PC-9 (cell line): ENCODE results near the gene SELENOV. TPM values are rescaled to one million over a fixed set of nuclear protein-coding genes. Genes with fewer than 3 reads are reported as not detected.
A peak's percentile ranks its signal among the peaks of the same experiment; 100 is the strongest.

Source experiments
- BruUV-seq: library from RNA; stranded (reverse); fragments of 400-500 nt; replicated peaks from 2 replicates; lab custom pipeline; 2021; lab: Mats Ljungman, UMichigan
- CTCF ChIA-PET: fragments of 300-600 bp; sonication (Branson Sonifier 250); formaldehyde crosslinking; loops from one replicate; lab custom pipeline; 2022; ENCODE audit warnings: antibody characterized with exemption; lab: Charles Lee
- POLR2A ChIA-PET: fragments of 300-600 bp; sonication (Branson Sonifier 250); formaldehyde crosslinking; loops from one replicate; lab custom pipeline; 2022; ENCODE audit warnings: antibody characterized with exemption; ENCODE audit not compliant: unreplicated experiment; lab: Charles Lee
- DNase-seq, 2 experiments: peaks; one replicate each; pipeline versions ENCODE4 v3.0.0 to v3.0.0-alpha.2; 2015 to 2022; ENCODE audit warnings: mixed read lengths in 1 of 2
- H2AFZ ChIP-seq: fragments of 200-600 bp; sonication (generic); 2 replicates; pipeline ENCODE4 v1.8.1; 2017; ENCODE audit warnings: antibody characterized with exemption
- H3F3A ChIP-seq: fragments of 200-600 bp; sonication (generic); 2 replicates; pipeline ENCODE4 v1.8.1; 2017; ENCODE audit warnings: antibody characterized with exemption, mild to moderate bottlenecking, low read depth; ENCODE audit not compliant: insufficient read depth
- H3K27ac ChIP-seq: fragments of 200-600 bp; sonication (generic); 2 replicates; pipeline ENCODE4 v1.6.1; 2016; ENCODE audit warnings: mixed run types
- H3K27me3 ChIP-seq: fragments of 200-600 bp; sonication (generic); 2 replicates; pipeline ENCODE4 v1.6.1; 2016; ENCODE audit warnings: low read depth, mixed run types; ENCODE audit not compliant: insufficient read depth
- H3K36me3 ChIP-seq: fragments of 200-600 bp; sonication (generic); 2 replicates; pipeline ENCODE4 v1.6.1; 2016; ENCODE audit warnings: low read depth, mixed run types
- H3K4me1 ChIP-seq: fragments of 200-600 bp; sonication (generic); replicated peaks from 2 replicates; pipeline ENCODE4 v1.6.1; 2016; ENCODE audit warnings: mixed run types; ENCODE audit not compliant: insufficient read depth
- H3K4me2 ChIP-seq: fragments of 200-600 bp; sonication (generic); 2 replicates; pipeline ENCODE4 v1.6.1; 2017; ENCODE audit warnings: mixed run types
- H3K4me3 ChIP-seq: fragments of 200-600 bp; sonication (generic); 2 replicates; pipeline ENCODE4 v1.6.1; 2016; ENCODE audit warnings: mixed run types
- H3K79me2 ChIP-seq: fragments of 200-600 bp; sonication (generic); 2 replicates; pipeline ENCODE4 v1.6.1; 2017; ENCODE audit warnings: low read depth, mixed run types
- H3K9me2 ChIP-seq: fragments of 200-600 bp; sonication (generic); 2 replicates; pipeline ENCODE4 v1.8.1; 2017; ENCODE audit warnings: mild to moderate bottlenecking; ENCODE audit not compliant: insufficient read depth
- H3K9me3 ChIP-seq: fragments of 200-600 bp; sonication (generic); 2 replicates; pipeline ENCODE4 v1.8.1; 2016; ENCODE audit warnings: low read depth; ENCODE audit not compliant: insufficient read depth
- H4K20me1 ChIP-seq: fragments of 200-600 bp; sonication (generic); 2 replicates; pipeline ENCODE4 v1.8.1; 2017; ENCODE audit not compliant: insufficient read depth
- CTCF ChIP-seq: fragments of 200-600 bp; sonication (generic); conservative IDR thresholded peaks from 2 replicates; pipeline ENCODE4 v1.6.1; 2017; ENCODE audit warnings: mixed run types, antibody characterized with exemption, mild to moderate bottlenecking, moderate library complexity
- EZH2 ChIP-seq: fragments of 200-600 bp; sonication (generic); IDR thresholded peaks from 2 replicates; pipeline ENCODE4 v1.8.0; 2017; ENCODE audit warnings: antibody characterized with exemption, low read depth
- intact Hi-C: fragments of 100-400 bp; cut with micrococcal nuclease; formaldehyde crosslinking; loops from one replicate; pipeline ENCODE4 v1.10.0; 2022; ENCODE audit not compliant: unreplicated experiment
- total RNA-seq: library from RNA; stranded (reverse); gene quantifications from 2 replicates; pipeline ENCODE4 v1.2.3, GENCODE V29; 2021

SELENOV gene
- total RNA-seq, 1 experiment from 2014 or later, result not detected

GRCh38 chr19:39498798-39499642, 15.9 kb upstream of the SELENOV start, which contains the start of gene DLL3:
DLL3 (plus strand) TSS chr19:39498947; CDS start chr19:39498975, 28 bp downstream.
- Histone ChIP-seq H3K9me3 (no peaks in the 10 kb centered on the region), H3K27me3 (peaks cover 46% of the 10 kb centered on the region), H3K79me2 (no peaks in the 10 kb centered on the region), H4K20me1 (no peaks in the 10 kb centered on the region), H3K4me3 (no peak within 1 kb of the TSS), H3K9me2 (no peaks in the 10 kb centered on the region), H3K36me3 (no peaks in the 10 kb centered on the region), H3F3A (peaks cover 9% of the 10 kb centered on the region; the same call in 1 of the 2 replicates), H3K4me2 (peak within 1 kb of the TSS; percentile 40), H3K4me1 (no peaks in the 10 kb centered on the region), H2AFZ (no peak within 1 kb of the TSS), H3K27ac (no peak within 1 kb of the TSS)
- CTCF ChIA-PET, result no interaction called here
- POLR2A ChIA-PET, result interaction anchor here (0.6 kb wide), 1 partner anchor 34 kb away, joined by 11 read pairs; the partner anchor contains the start of gene EID2B
- no TSS peak for BruUV-seq
- no peak for TF ChIP-seq CTCF
- no peak for TF ChIP-seq EZH2
- no peak for DNase-seq
- intact Hi-C loops, result loop anchor here (2.0 kb wide), 1 partner anchor 32 kb away; no protein-coding TSS in a partner anchor

- Histone ChIP-seq H4K20me1 (no peaks in the 10 kb centered on the region), H3K9me3 (no peaks in the 10 kb centered on the region), H3K27me3 (peaks cover 54% of the 10 kb centered on the region), H3K4me3 (no peak overlapping the region), H3F3A (0 out of 2 replicates have a peak, but pooled peaks cover 3% of the 10 kb centered on the region), H3K36me3 (no peaks in the 10 kb centered on the region), H3K27ac (no peak overlapping the region), H3K79me2 (no peaks in the 10 kb centered on the region), H3K4me2 (no peak overlapping the region), H2AFZ (no peak overlapping the region), H3K4me1 (no peaks in the 10 kb centered on the region), H3K9me2 (no peaks in the 10 kb centered on the region)
- TF ChIP-seq EZH2 (no peak), CTCF (no peak)
- DNase-seq, result no peak
- intact Hi-C loops, result loop anchor here (2.0 kb wide), 1 partner anchor 31 kb away; no protein-coding TSS in a partner anchor
- ChIA-PET CTCF (no interaction called here), POLR2A (no interaction called here)
- BruUV-seq, result no TSS peak
Measured at GRCh38 chr19:39499932-39500331, 15.0 kb upstream of the SELENOV start.

- Histone ChIP-seq H3K4me2 (no peak overlapping the region), H3K4me3 (no peak overlapping the region), H3K9me2 (no peaks in the 10 kb centered on the region), H2AFZ (no peak overlapping the region), H3K9me3 (no peaks in the 10 kb centered on the region), H3K79me2 (no peaks in the 10 kb centered on the region), H3F3A (peaks cover 6% of the 10 kb centered on the region; the same call in 1 of the 2 replicates), H3K36me3 (no peaks in the 10 kb centered on the region), H3K27me3 (peaks cover 55% of the 10 kb centered on the region), H4K20me1 (no peaks in the 10 kb centered on the region), H3K27ac (no peak overlapping the region), H3K4me1 (no peaks in the 10 kb centered on the region)
- ChIA-PET CTCF (no interaction called here), POLR2A (interaction anchor here (0.6 kb wide), 1 partner anchor 86 kb away, joined by 6 read pairs; no protein-coding TSS in a partner anchor)
- no peak for DNase-seq
- no TSS peak for BruUV-seq
- no peak for TF ChIP-seq CTCF
- no peak for TF ChIP-seq EZH2
- intact Hi-C loops, result no loop called here
Measured at GRCh38 chr19:39500543-39500942, 14.4 kb upstream of the SELENOV start.
